Karpas-422 (cell line): ENCODE measurements around the gene JADE2. TPM values are rescaled to one million over a fixed set of nuclear protein-coding genes. Genes with fewer than 3 reads are reported as not detected.
"Not testable (repeated sequence)": the region's sequence is repeated elsewhere in the genome, so short reads cannot be mapped to it uniquely, and the experiment has no call there.

Experiments
- DNase-seq: peaks from one replicate; pipeline ENCODE4 v3.0.0-alpha.2; 2015
- H2AFZ ChIP-seq: fragments of 200-600 bp; sonication (generic); 2 replicates; pipeline ENCODE4 v1.6.1; 2014; ENCODE audit warnings: antibody characterized with exemption, low read length, mixed read lengths
- H3K27ac ChIP-seq: fragments of 200-600 bp; sonication (generic); 2 replicates; pipeline ENCODE4 v1.5.1; 2014; ENCODE audit warnings: mild to moderate bottlenecking, low read length, moderate library complexity
- H3K27me3 ChIP-seq: fragments of 200-600 bp; sonication (generic); 2 replicates; pipeline ENCODE4 v1.6.1; 2014; ENCODE audit warnings: low read length, mixed read lengths
- H3K36me3 ChIP-seq: fragments of 200-600 bp; sonication (generic); 2 replicates; pipeline ENCODE4 v1.6.1; 2014; ENCODE audit warnings: low read length, mixed read lengths; ENCODE audit not compliant: insufficient read depth
- H3K4me1 ChIP-seq: fragments of 200-600 bp; sonication (generic); 2 replicates; pipeline ENCODE4 v1.6.1; 2014; ENCODE audit warnings: mild to moderate bottlenecking, low read length, mixed read lengths
- H3K4me2 ChIP-seq: fragments of 200-600 bp; sonication (generic); 2 replicates; pipeline ENCODE4 v1.6.1; 2014; ENCODE audit warnings: low read length, low read depth, mild to moderate bottlenecking; ENCODE audit not compliant: poor library complexity, severe bottlenecking
- H3K4me3 ChIP-seq: fragments of 200-600 bp; sonication (generic); 2 replicates; pipeline ENCODE4 v1.5.1; 2014; ENCODE audit warnings: mild to moderate bottlenecking, antibody characterized with exemption, low read length, mixed read lengths
- H3K79me2 ChIP-seq: fragments of 200-600 bp; sonication (generic); 2 replicates; pipeline ENCODE4 v1.6.1; 2014; ENCODE audit warnings: mild to moderate bottlenecking, low read length, mixed read lengths
- H3K9ac ChIP-seq: fragments of 200-600 bp; sonication (generic); 2 replicates; pipeline ENCODE4 v1.6.0; 2014; ENCODE audit warnings: low read length
- H3K9me2 ChIP-seq: fragments of 200-600 bp; sonication (generic), shearing (Covaris generic); replicated peaks from 2 replicates; pipeline ENCODE4 v1.6.0; 2014; ENCODE audit warnings: mild to moderate bottlenecking, low read length, moderate library complexity; ENCODE audit not compliant: insufficient read depth
- H3K9me3 ChIP-seq: fragments of 300-700, 200-600 bp; sonication (generic); 2 replicates; pipeline ENCODE4 v1.6.1; 2014; ENCODE audit warnings: low read length, mixed read lengths
- H4K20me1 ChIP-seq: fragments of 200-600 bp; sonication (generic); 2 replicates; pipeline ENCODE4 v1.6.1; 2014; ENCODE audit warnings: mild to moderate bottlenecking, antibody characterized with exemption, low read length, low read depth; ENCODE audit not compliant: insufficient read depth
- total RNA-seq: library from RNA; depleted of rRNA; stranded (reverse); fragments of >200 nt; shearing (Covaris generic); gene quantifications from 2 replicates; pipeline ENCODE4 v1.2.3, GENCODE V29; 2014; ENCODE audit warnings: low replicate concordance

The JADE2 gene
- total RNA-seq, 1 experiment from 2014 or later = 82.1 TPM

DNA sequence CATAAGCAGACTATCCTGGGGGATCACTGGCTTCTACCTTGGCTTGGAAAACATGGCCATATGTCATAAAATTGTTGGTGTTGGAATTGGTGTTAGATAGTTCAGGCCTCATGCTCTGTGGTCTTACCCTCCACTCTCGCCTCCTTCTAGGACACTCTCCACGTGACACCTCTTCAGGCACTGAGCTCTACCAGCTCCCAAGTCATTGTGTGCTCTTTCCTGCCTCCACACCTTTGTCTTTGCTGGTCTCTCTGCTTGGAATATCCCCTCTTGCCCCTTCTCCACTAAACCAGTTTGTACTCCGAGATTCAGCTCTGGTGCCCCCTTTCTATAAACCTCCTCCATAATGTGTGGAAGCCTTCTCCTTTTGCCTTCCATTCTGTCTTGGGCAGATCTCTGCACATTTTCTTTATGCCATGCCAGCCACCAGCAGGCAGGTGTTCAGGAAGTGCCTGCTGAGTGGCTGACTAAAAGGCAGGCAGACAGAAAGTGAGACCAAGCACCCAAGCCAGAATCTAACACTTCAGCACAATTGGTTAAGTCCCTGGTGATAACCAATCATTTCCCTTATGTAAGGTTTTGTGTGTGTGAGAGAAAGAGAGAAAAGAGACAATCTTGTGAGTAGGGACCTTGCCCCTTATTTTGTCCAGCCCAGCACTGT is 69.5 kb downstream of the JADE2 start:
- H3K9me3 ChIP-seq = 0 out of 2 replicates have a peak, but pooled peaks cover 3% of the 10 kb centered on the region
- H3K9ac ChIP-seq = no peak overlapping the region
- H3K27me3 ChIP-seq = no peaks in the 10 kb centered on the region
- H3K4me1 ChIP-seq = peaks cover 8% of the 10 kb centered on the region
- H3K4me2 ChIP-seq = no peak overlapping the region
- H3K27ac ChIP-seq = no peak overlapping the region
- no peaks in the 10 kb centered on the region for H3K36me3 ChIP-seq
- no peaks in the 10 kb centered on the region for H4K20me1 ChIP-seq
- H2AFZ ChIP-seq = no peak overlapping the region
- H3K4me3 ChIP-seq = no peak overlapping the region
- DNase-seq = no peak
- H3K79me2 ChIP-seq = no peaks in the 10 kb centered on the region
- no peaks in the 10 kb centered on the region for H3K9me2 ChIP-seq

DNA sequence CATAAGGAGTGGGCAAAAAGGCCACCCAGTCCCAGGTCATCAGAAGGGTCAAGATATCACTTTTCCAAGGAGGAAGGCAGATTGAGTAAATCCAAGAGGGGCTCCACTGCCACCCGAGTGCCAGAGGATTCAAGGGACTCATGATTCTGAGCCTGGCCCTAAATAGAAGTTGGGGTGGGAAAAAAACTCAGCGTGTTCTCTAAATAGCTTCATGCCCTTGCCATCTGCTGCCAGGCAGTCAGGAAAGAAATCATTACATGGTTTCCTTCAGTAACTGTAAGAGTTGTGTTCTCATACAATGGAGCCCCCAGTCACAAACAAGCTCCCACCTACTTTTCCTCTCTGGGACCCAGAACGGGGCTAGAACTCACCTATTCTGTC is 70.0 kb downstream of the JADE2 start:
- no peaks in the 10 kb centered on the region for H3K79me2 ChIP-seq
- H2AFZ ChIP-seq = no peak overlapping the region
- no peak overlapping the region for H3K4me2 ChIP-seq

DNA sequence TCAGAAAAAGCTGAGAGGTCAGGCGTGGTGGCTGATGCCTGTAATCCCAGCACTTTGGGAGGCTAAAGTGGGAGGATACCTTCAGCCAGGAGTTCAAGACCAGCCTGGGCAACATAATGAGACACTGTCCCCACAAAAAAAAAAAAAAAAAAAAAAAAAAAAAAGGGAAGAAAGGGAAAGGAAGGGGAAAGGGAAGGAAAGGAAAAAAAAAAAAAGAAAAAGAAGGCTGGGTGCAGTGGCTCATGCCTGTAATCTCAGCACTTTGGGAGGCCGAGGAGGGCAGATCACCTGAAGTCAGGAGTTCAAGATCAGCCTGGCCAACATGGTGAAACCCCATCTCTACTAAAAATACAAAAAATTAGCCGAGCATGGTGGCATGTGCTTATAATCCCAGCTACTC is 74.3 kb downstream of the JADE2 start:
- not testable (repeated sequence) for H3K4me1 ChIP-seq, H3K27ac ChIP-seq, H4K20me1 ChIP-seq, H3K9ac ChIP-seq, H2AFZ ChIP-seq, H3K4me3 ChIP-seq, H3K9me3 ChIP-seq, DNase-seq, H3K79me2 ChIP-seq, H3K9me2 ChIP-seq, H3K4me2 ChIP-seq, H3K27me3 ChIP-seq
- H3K36me3 ChIP-seq = peaks cover 11% of the 10 kb centered on the region; the same call in 1 of the 2 replicates

More for the DNA sequence above, 70.0 kb downstream of the JADE2 start:
- Histone ChIP-seq H3K36me3 (no peaks in the 10 kb centered on the region), H4K20me1 (no peaks in the 10 kb centered on the region), H3K4me3 (no peak overlapping the region), H3K4me1 (peaks cover 8% of the 10 kb centered on the region), H3K9me2 (no peaks in the 10 kb centered on the region), H3K27ac (no peak overlapping the region), H3K9me3 (no peaks in the 10 kb centered on the region), H3K9ac (no peak overlapping the region), H3K27me3 (no peaks in the 10 kb centered on the region)
- DNase-seq = no peak

DNA sequence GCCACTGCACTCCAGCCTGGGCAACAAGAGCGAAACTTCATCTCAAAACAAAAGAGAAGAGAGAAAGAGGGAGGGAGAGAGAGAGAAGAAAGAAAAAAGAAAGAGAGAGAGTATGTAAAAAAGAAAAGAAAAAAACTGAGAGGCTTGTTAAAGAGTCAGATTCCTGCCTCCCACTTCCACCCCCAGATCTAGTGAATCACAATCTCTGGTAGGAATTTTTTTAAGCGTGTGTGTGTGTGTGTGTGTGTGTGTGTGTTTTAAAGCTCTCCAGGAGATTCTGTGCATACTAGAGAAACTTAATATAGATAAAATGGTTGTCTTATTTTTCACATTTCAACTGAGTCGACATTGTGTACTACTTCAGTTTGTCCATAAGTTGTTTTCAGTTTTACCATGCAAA is 75.1 kb downstream of the JADE2 start:
- no peak overlapping the region for H2AFZ ChIP-seq
- no peaks in the 10 kb centered on the region for H4K20me1 ChIP-seq
- no peak overlapping the region for H3K4me3 ChIP-seq
- no peak overlapping the region for H3K9ac ChIP-seq
- no peak for DNase-seq
- H3K79me2 ChIP-seq = no peaks in the 10 kb centered on the region
- no peaks in the 10 kb centered on the region for H3K4me1 ChIP-seq
- no peak overlapping the region for H3K27ac ChIP-seq
- no peaks in the 10 kb centered on the region for H3K9me2 ChIP-seq
- H3K27me3 ChIP-seq = no peaks in the 10 kb centered on the region
- no peaks in the 10 kb centered on the region for H3K9me3 ChIP-seq
- H3K4me2 ChIP-seq = no peak overlapping the region
- H3K36me3 ChIP-seq = peaks cover 17% of the 10 kb centered on the region; the same call in 1 of the 2 replicates

DNA sequence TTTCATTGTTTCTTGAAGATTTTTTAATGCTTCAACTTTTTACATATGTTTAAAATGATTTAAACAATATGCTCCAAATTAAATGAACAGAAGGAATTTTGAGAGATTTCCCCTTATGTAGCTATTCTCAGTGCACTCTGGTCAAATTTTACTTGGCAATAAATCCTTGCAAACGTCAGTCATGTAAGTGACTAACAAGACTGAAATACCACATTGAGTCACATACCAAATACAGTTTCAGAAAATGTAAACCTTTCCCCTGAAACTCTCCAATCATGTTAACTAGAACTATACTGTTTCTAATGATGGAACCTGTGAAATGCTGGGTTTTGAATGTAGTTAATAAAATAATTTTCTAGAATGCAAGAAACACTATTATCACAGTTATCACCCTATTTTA is 77.6 kb downstream of the JADE2 start:
- H3K9me2 ChIP-seq = no peaks in the 10 kb centered on the region
- no peaks in the 10 kb centered on the region for H3K4me1 ChIP-seq
- H3K4me3 ChIP-seq = no peak overlapping the region

DNA sequence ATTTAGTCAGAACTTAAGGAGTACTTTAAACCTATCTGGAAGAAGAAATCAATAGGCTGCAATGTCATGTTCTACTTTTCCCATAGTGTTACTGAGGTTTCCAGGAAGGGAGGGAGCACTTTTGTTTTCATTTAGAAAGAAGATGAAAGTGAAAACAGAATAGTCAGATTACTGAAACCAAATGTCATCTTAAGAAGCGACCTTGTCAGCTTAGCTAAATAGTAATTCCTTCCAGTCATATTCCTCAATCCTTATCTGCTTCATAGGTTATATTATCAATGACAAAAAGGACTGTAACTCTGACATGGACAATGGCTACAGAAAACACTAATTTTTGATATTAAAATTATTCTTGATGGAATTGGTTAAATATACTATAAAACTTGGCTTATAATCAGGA is 79.4 kb downstream of the JADE2 start:
- no peaks in the 10 kb centered on the region for H4K20me1 ChIP-seq
- peaks cover 3% of the 10 kb centered on the region; the same call in 1 of the 2 replicates for H3K4me1 ChIP-seq
- H3K4me2 ChIP-seq = no peak overlapping the region
- H3K9ac ChIP-seq = no peak overlapping the region
- no peak overlapping the region for H3K4me3 ChIP-seq
- peaks cover 38% of the 10 kb centered on the region; the same call in 1 of the 2 replicates for H3K36me3 ChIP-seq
- no peak for DNase-seq
- H3K79me2 ChIP-seq = no peaks in the 10 kb centered on the region
- H3K9me2 ChIP-seq = no peaks in the 10 kb centered on the region
- no peaks in the 10 kb centered on the region for H3K27me3 ChIP-seq
- H3K27ac ChIP-seq = no peak overlapping the region
- H3K9me3 ChIP-seq = no peaks in the 10 kb centered on the region
- H2AFZ ChIP-seq = no peak overlapping the region

More for the DNA sequence above, 77.6 kb downstream of the JADE2 start:
- Histone ChIP-seq H3K4me2 (no peak overlapping the region), H2AFZ (no peak overlapping the region), H3K36me3 (peaks cover 34% of the 10 kb centered on the region; the same call in 1 of the 2 replicates), H3K79me2 (no peaks in the 10 kb centered on the region), H4K20me1 (no peaks in the 10 kb centered on the region), H3K27me3 (no peaks in the 10 kb centered on the region), H3K27ac (no peak overlapping the region), H3K9ac (no peak overlapping the region), H3K9me3 (no peaks in the 10 kb centered on the region)
- no peak for DNase-seq

DNA sequence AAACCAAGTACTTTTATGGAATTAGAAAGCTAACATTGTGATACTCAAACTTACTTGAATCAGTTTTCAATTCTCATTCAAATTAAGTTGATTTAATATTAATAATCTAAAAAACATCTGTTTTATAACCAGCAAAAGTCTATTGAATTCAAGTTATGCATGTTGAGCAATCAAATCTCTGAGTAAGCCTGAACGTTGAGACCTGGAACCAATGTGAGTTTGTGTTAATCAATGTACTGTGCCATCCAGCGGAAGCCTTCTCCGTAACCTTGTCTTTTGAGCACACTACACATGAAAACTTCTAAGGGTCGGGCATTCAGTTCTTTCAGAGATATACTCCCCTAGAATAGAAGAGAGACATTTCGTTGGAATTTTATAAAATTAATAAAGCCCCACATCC is 81.3 kb downstream of the JADE2 start:
- Histone ChIP-seq H3K27me3 (no peaks in the 10 kb centered on the region), H3K9me3 (no peaks in the 10 kb centered on the region), H3K9me2 (no peaks in the 10 kb centered on the region), H3K79me2 (no peaks in the 10 kb centered on the region), H3K4me3 (no peak overlapping the region), H3K4me2 (no peak overlapping the region), H3K4me1 (peaks cover 3% of the 10 kb centered on the region; the same call in 1 of the 2 replicates), H3K9ac (no peak overlapping the region), H3K27ac (no peak overlapping the region), H3K36me3 (peaks cover 48% of the 10 kb centered on the region; the same call in 1 of the 2 replicates), H2AFZ (no peak overlapping the region), H4K20me1 (no peaks in the 10 kb centered on the region)
- DNase-seq = no peak

DNA sequence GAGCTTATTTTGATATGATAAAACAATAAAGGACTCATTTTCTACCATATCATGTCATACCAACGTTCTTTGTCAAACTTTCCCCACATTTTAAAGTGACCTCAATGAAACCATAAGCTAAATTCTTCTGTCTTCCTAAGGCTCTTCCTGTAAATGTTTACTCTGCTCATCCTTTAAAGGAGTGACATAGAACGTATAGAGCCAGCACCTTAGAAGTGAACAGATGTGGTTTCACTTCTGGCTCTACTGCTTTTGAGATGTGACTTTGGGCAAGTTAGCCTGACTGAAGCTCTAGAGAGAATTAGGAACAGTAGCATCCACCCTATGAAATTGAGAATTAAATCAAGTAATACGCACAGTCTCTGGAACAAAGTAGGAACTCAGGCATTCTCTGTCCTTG is 83.1 kb downstream of the JADE2 start:
- Histone ChIP-seq H3K4me2 (no peak overlapping the region), H3K27ac (no peak overlapping the region), H2AFZ (no peak overlapping the region), H3K9ac (no peak overlapping the region), H3K79me2 (no peaks in the 10 kb centered on the region), H3K4me3 (no peak overlapping the region), H3K36me3 (peaks cover 48% of the 10 kb centered on the region; the same call in 1 of the 2 replicates), H3K4me1 (peaks cover 3% of the 10 kb centered on the region; the same call in 1 of the 2 replicates), H3K9me2 (no peaks in the 10 kb centered on the region), H3K27me3 (no peaks in the 10 kb centered on the region), H4K20me1 (no peaks in the 10 kb centered on the region), H3K9me3 (no peaks in the 10 kb centered on the region)
- DNase-seq = no peak
